OCI-LY3 (cell line): ENCODE data around the gene CARF.
"Not testable (repeated sequence)": the region's sequence is repeated elsewhere in the genome, so short reads cannot be mapped to it uniquely, and the experiment has no call there.

ENCODE experiments used
- H2AFZ ChIP-seq: fragments of 200-600, 300-600 bp; shearing (Covaris generic); 2 replicates; pipeline ENCODE4 v1.6.0; 2014; ENCODE audit warnings: antibody characterized with exemption, low read depth, low read length
- H3K27ac ChIP-seq: fragments of 200-600, 300-600 bp; sonication (generic); 2 replicates; pipeline ENCODE4 v1.5.1; 2014; ENCODE audit warnings: mild to moderate bottlenecking, low read length, moderate library complexity, mixed read lengths
- H3K27me3 ChIP-seq: fragments of 200-600, 300-600 bp; sonication (generic); 2 replicates; pipeline ENCODE4 v1.6.1; 2014; ENCODE audit warnings: low read depth, low read length, mixed read lengths
- H3K36me3 ChIP-seq: fragments of 200-600, 300-600 bp; sonication (generic); replicated peaks from 2 replicates; pipeline ENCODE3; 2014; ENCODE audit warnings: low read depth, low read length, mixed read lengths
- H3K4me1 ChIP-seq: fragments of 300-600, 200-600 bp; sonication (generic); 2 replicates; pipeline ENCODE4 v1.6.1; 2014; ENCODE audit warnings: low read length, mixed read lengths
- H3K4me2 ChIP-seq: fragments of 200-600, 300-600 bp; sonication (generic); 2 replicates; pipeline ENCODE4 v1.6.1; 2014; ENCODE audit warnings: low read length, mixed read lengths
- H3K4me3 ChIP-seq: fragments of 300-600, 200-600 bp; sonication (generic); 2 replicates; pipeline ENCODE4 v1.5.1; 2014; ENCODE audit warnings: antibody characterized with exemption, mild to moderate bottlenecking, low read length, moderate library complexity
- H3K79me2 ChIP-seq: fragments of 300-600, 200-600 bp; shearing (Covaris generic); 2 replicates; pipeline ENCODE4 v1.6.1; 2014; ENCODE audit warnings: mild to moderate bottlenecking, low read length, mixed read lengths
- H3K9ac ChIP-seq: fragments of 300-600, 200-600 bp; shearing (Covaris generic); 2 replicates; pipeline ENCODE4 v1.6.0; 2014; ENCODE audit warnings: mild to moderate bottlenecking, low read length, moderate library complexity
- H3K9me3 ChIP-seq: fragments of 200-600, 300-600 bp; shearing (Covaris generic); 2 replicates; pipeline ENCODE4 v1.6.1; 2014; ENCODE audit warnings: low read length, mixed read lengths; ENCODE audit not compliant: insufficient read depth
- H4K20me1 ChIP-seq: fragments of 200-600, 300-600 bp; sonication (generic); 2 replicates; pipeline ENCODE4 v1.6.1; 2016; ENCODE audit warnings: low read length, mixed read lengths; ENCODE audit not compliant: insufficient read depth
- CTCF ChIP-seq: fragments of 200-600, 300-600 bp; sonication (generic); IDR thresholded peaks from 2 replicates; pipeline ENCODE4 v1.5.1; 2014; ENCODE audit warnings: antibody characterized with exemption, low read length, low read depth
- EZH2phosphoT487 ChIP-seq: fragments of 200-600 bp; shearing (Covaris generic); IDR thresholded peaks from 2 replicates; pipeline ENCODE4 v1.6.1; 2018; ENCODE audit warnings: antibody characterized with exemption, mixed run types, low read depth

Gene CARF

GRCh38 chr2:202877699-202878098 is 34.4 kb upstream of the CARF start:
- H3K36me3 ChIP-seq, result no peaks in the 10 kb centered on the region

DNA sequence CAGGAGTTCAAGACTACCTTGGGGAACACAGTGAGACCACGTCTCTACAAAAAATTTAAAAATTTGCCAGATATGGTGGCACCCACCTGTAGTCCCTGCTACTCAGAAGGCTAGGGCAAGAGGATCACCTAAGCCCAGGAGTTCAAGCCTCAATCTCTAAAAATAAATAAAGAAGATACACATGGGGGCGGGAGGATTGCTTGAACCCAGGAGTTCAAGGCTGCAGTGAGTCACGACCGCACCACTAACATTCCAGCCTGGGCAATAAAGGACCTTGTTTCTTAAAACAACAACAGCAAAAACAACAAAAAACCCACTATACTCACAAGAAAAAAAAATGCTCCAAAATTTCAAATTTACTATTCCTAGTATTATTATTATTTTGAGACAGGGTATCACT is 30.5 kb upstream of the CARF start:
- Histone ChIP-seq H3K27me3 (no peaks in the 10 kb centered on the region), H2AFZ (no peak overlapping the region), H3K9me3 (no peaks in the 10 kb centered on the region), H4K20me1 (no peaks in the 10 kb centered on the region), H3K4me1 (no peaks in the 10 kb centered on the region), H3K79me2 (no peaks in the 10 kb centered on the region), H3K27ac (no peak overlapping the region), H3K9ac (no peak overlapping the region), H3K4me2 (no peak overlapping the region), H3K4me3 (no peak overlapping the region), H3K36me3 (peaks cover 18% of the 10 kb centered on the region)
- TF ChIP-seq CTCF, result no peak
- no peak for TF ChIP-seq EZH2phosphoT487

More at GRCh38 chr2:202877699-202878098, 34.4 kb upstream of the CARF start:
- Histone ChIP-seq H3K4me3 (no peak overlapping the region), H2AFZ (no peak overlapping the region), H3K27me3 (no peaks in the 10 kb centered on the region), H3K4me2 (no peak overlapping the region), H3K79me2 (no peaks in the 10 kb centered on the region), H3K9me3 (no peaks in the 10 kb centered on the region), H4K20me1 (no peaks in the 10 kb centered on the region), H3K4me1 (no peaks in the 10 kb centered on the region), H3K27ac (no peak overlapping the region), H3K9ac (no peak overlapping the region)
- TF ChIP-seq EZH2phosphoT487, result no peak
- no peak for TF ChIP-seq CTCF

GRCh38 chr2:202883987-202884675 is 27.9 kb upstream of the CARF start:
- H3K27ac ChIP-seq, result no peak overlapping the region
- H3K27me3 ChIP-seq, result no peaks in the 10 kb centered on the region
- H3K9me3 ChIP-seq, result no peaks in the 10 kb centered on the region
- H3K79me2 ChIP-seq, result no peaks in the 10 kb centered on the region
- H3K4me2 ChIP-seq, result no peak overlapping the region
- no peak overlapping the region for H3K9ac ChIP-seq
- H3K36me3 ChIP-seq, result peaks cover 36% of the 10 kb centered on the region
- H3K4me3 ChIP-seq, result no peak overlapping the region
- H3K4me1 ChIP-seq, result no peaks in the 10 kb centered on the region
- no peak for TF ChIP-seq CTCF
- TF ChIP-seq EZH2phosphoT487, result no peak
- no peaks in the 10 kb centered on the region for H4K20me1 ChIP-seq
- H2AFZ ChIP-seq, result no peak overlapping the region

DNA sequence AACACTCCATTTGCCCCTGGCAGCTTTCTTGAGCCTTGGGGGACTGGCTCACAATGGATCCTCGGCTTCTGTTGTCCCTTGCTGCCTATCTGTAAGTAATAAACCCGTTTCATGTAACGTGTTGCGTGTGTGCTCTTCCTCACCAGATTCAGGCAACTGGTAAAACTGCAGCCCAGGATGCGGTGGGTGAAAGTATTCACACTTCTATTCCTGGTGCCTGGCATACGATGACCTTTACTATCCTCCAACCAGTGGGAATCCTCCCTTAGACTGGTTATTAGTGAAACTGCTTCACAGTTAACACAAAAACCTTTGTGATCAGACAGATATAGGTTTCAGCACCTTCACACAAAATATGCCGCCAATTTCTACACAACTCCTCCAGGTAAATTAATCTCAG is 26.9 kb upstream of the CARF start:
- Histone ChIP-seq H3K36me3 (peaks cover 37% of the 10 kb centered on the region), H3K27me3 (no peaks in the 10 kb centered on the region), H3K4me1 (no peaks in the 10 kb centered on the region), H3K4me3 (no peak overlapping the region), H3K79me2 (no peaks in the 10 kb centered on the region), H3K9ac (no peak overlapping the region), H3K9me3 (no peaks in the 10 kb centered on the region), H3K4me2 (no peak overlapping the region), H2AFZ (no peak overlapping the region), H4K20me1 (no peaks in the 10 kb centered on the region), H3K27ac (no peak overlapping the region)
- TF ChIP-seq CTCF (no peak), EZH2phosphoT487 (no peak)

GRCh38 chr2:202905507-202905906 is 6.6 kb upstream of the CARF start:
- H4K20me1 ChIP-seq, H3K9me3 ChIP-seq, H3K4me3 ChIP-seq, H3K27ac ChIP-seq, H2AFZ ChIP-seq, H3K4me2 ChIP-seq, H3K27me3 ChIP-seq, H3K9ac ChIP-seq: not testable (repeated sequence)
- H3K36me3 ChIP-seq, result peaks cover 32% of the 10 kb centered on the region
- H3K79me2 ChIP-seq, result peaks cover 69% of the 10 kb centered on the region
- peaks cover 15% of the 10 kb centered on the region for H3K4me1 ChIP-seq
